MM.1S (cell line): ENCODE data around the gene BCO2.
A peak's percentile ranks its signal among the peaks of the same experiment; 100 is the strongest.

Source experiments
- DNase-seq: peaks from one replicate; pipeline ENCODE4 v3.0.0-alpha.2; 2015
- H2AFZ ChIP-seq: fragments of 300-600 bp; sonication (generic); 2 replicates; pipeline ENCODE4 v1.6.0; 2016; ENCODE audit warnings: antibody characterized with exemption, low read length
- H3F3A ChIP-seq: fragments of 300-600 bp; sonication (generic); 2 replicates; pipeline ENCODE4 v1.6.1; 2016; ENCODE audit warnings: mild to moderate bottlenecking, antibody characterized with exemption, low read length, moderate library complexity, mixed read lengths; ENCODE audit not compliant: insufficient read depth
- H3K27ac ChIP-seq: fragments of 300-600 bp; sonication (generic); 2 replicates; pipeline ENCODE4 v1.5.1; 2016; ENCODE audit warnings: mild to moderate bottlenecking, low read length
- H3K27me3 ChIP-seq: fragments of 300-600 bp; sonication (generic); replicated peaks from 2 replicates; pipeline ENCODE4 v1.6.0; 2016; ENCODE audit warnings: low read length; ENCODE audit not compliant: insufficient read depth
- H3K36me3 ChIP-seq: fragments of 300-600 bp; sonication (generic); replicated peaks from 2 replicates; pipeline ENCODE4 v1.6.1; 2016; ENCODE audit warnings: mild to moderate bottlenecking, low read length, mixed read lengths; ENCODE audit not compliant: insufficient read depth
- H3K4me1 ChIP-seq: fragments of 300-600 bp; sonication (generic); 2 replicates; pipeline ENCODE4 v1.6.1; 2016; ENCODE audit warnings: low read length, mixed read lengths
- H3K4me2 ChIP-seq: fragments of 300-600 bp; sonication (generic); 2 replicates; pipeline ENCODE4 v1.6.0; 2016; ENCODE audit warnings: low read depth, low read length
- H3K4me3 ChIP-seq: fragments of 300-600 bp; sonication (generic); 2 replicates; pipeline ENCODE4 v1.5.1; 2016; ENCODE audit warnings: low read length, mixed read lengths
- H3K79me2 ChIP-seq: fragments of 300-600 bp; sonication (generic); 2 replicates; pipeline ENCODE4 v1.6.1; 2016; ENCODE audit warnings: mixed run types, low read length, mixed read lengths
- H3K9ac ChIP-seq: fragments of 300-600 bp; sonication (generic); 2 replicates; pipeline ENCODE4 v1.6.1; 2016; ENCODE audit warnings: low read length, mixed read lengths
- H3K9me2 ChIP-seq: fragments of 300-600 bp; sonication (generic); replicated peaks from 2 replicates; pipeline ENCODE4 v1.6.1; 2016; ENCODE audit warnings: mild to moderate bottlenecking, low read length, mixed read lengths; ENCODE audit not compliant: insufficient read depth
- H3K9me3 ChIP-seq: fragments of 300-600 bp; sonication (generic); replicated peaks from 2 replicates; pipeline ENCODE4 v1.6.1; 2016; ENCODE audit warnings: mild to moderate bottlenecking, low read length, mixed read lengths; ENCODE audit not compliant: insufficient read depth
- H4K20me1 ChIP-seq: fragments of 300-600 bp; sonication (generic); 2 replicates; pipeline ENCODE4 v1.6.1; 2016; ENCODE audit warnings: mild to moderate bottlenecking, low read length, moderate library complexity, mixed read lengths; ENCODE audit not compliant: insufficient read depth
- CTCF ChIP-seq: fragments of 300-600 bp; sonication (generic); IDR thresholded peaks from 2 replicates; pipeline ENCODE4 v1.5.1; 2016; ENCODE audit warnings: antibody characterized with exemption, low read length, mixed read lengths
- EZH2 ChIP-seq: fragments of 300-600 bp; sonication (generic); optimal IDR thresholded peaks from 2 replicates; pipeline ENCODE3; 2017; ENCODE audit warnings: low read depth, mild to moderate bottlenecking, antibody characterized with exemption, low read length, mixed read lengths
- EZH2phosphoT487 ChIP-seq: fragments of 300-600 bp; sonication (generic); IDR thresholded peaks from 2 replicates; pipeline ENCODE4 v1.6.1; 2018; ENCODE audit warnings: antibody characterized with exemption, low read length

BCO2 gene

GRCh38 chr11:112178936-112179335, 3.6 kb downstream of the BCO2 start:
- H3K9me2 ChIP-seq: no peaks in the 10 kb centered on the region
- no peak overlapping the region for H3K27ac ChIP-seq
- H2AFZ ChIP-seq: no peak overlapping the region
- peaks cover 16% of the 10 kb centered on the region for H3K4me1 ChIP-seq
- no peaks in the 10 kb centered on the region for H3K36me3 ChIP-seq
- H4K20me1 ChIP-seq: no peaks in the 10 kb centered on the region
- H3K9ac ChIP-seq: no peak overlapping the region
- no peak for DNase-seq
- no peak overlapping the region for H3K4me3 ChIP-seq
- H3K27me3 ChIP-seq: no peaks in the 10 kb centered on the region
- no peaks in the 10 kb centered on the region for H3K9me3 ChIP-seq
- peak overlapping the region; percentile 32; the same call in 1 of the 2 replicates for H3K4me2 ChIP-seq
- H3F3A ChIP-seq: 0 out of 2 replicates have a peak, but pooled peaks cover 4% of the 10 kb centered on the region
- H3K79me2 ChIP-seq: no peaks in the 10 kb centered on the region
- TF ChIP-seq CTCF (no peak), EZH2phosphoT487 (no peak), EZH2 (no peak)

- Histone ChIP-seq H3K27me3 (no peaks in the 10 kb centered on the region), H3K9me3 (no peaks in the 10 kb centered on the region), H2AFZ (no peak overlapping the region), H3K36me3 (no peaks in the 10 kb centered on the region), H3F3A (0 out of 2 replicates have a peak, but pooled peaks cover 4% of the 10 kb centered on the region), H3K9ac (no peak overlapping the region), H3K27ac (no peak overlapping the region), H3K4me3 (no peak overlapping the region), H3K4me2 (peak overlapping the region; percentile 32; the same call in 1 of the 2 replicates), H3K79me2 (no peaks in the 10 kb centered on the region), H3K9me2 (no peaks in the 10 kb centered on the region), H4K20me1 (no peaks in the 10 kb centered on the region), H3K4me1 (peaks cover 16% of the 10 kb centered on the region)
- no peak for TF ChIP-seq EZH2phosphoT487
- DNase-seq: peak; percentile 60
These were observed 4.3 kb downstream of the BCO2 start for GRCh38 chr11:112179601-112180000.

- 0 out of 2 replicates have a peak, but pooled peaks cover 4% of the 10 kb centered on the region for H3F3A ChIP-seq
- no peaks in the 10 kb centered on the region for H4K20me1 ChIP-seq
- no peak for DNase-seq
- no peaks in the 10 kb centered on the region for H3K27me3 ChIP-seq
- H3K4me2 ChIP-seq: no peak overlapping the region
- H3K9me3 ChIP-seq: no peaks in the 10 kb centered on the region
- no peak overlapping the region for H3K27ac ChIP-seq
- H3K9me2 ChIP-seq: no peaks in the 10 kb centered on the region
- H3K79me2 ChIP-seq: no peaks in the 10 kb centered on the region
- H2AFZ ChIP-seq: no peak overlapping the region
- H3K36me3 ChIP-seq: no peaks in the 10 kb centered on the region
- H3K9ac ChIP-seq: no peak overlapping the region
- TF ChIP-seq EZH2phosphoT487 (no peak), CTCF (no peak), EZH2 (no peak)
- peaks cover 16% of the 10 kb centered on the region for H3K4me1 ChIP-seq
- H3K4me3 ChIP-seq: no peak overlapping the region
These were observed 7.6 kb downstream of the BCO2 start for GRCh38 chr11:112182867-112183266.

GRCh38 chr11:112185883-112186282, 10.6 kb downstream of the BCO2 start:
- no peaks in the 10 kb centered on the region for H3K9me2 ChIP-seq
- no peaks in the 10 kb centered on the region for H3K27me3 ChIP-seq
- no peak overlapping the region for H3K9ac ChIP-seq
- H3K4me2 ChIP-seq: no peak overlapping the region
- no peaks in the 10 kb centered on the region for H3K36me3 ChIP-seq
- H3K4me3 ChIP-seq: no peak overlapping the region
- no peak overlapping the region for H2AFZ ChIP-seq
- H3K27ac ChIP-seq: no peak overlapping the region
- no peak for TF ChIP-seq EZH2phosphoT487
- TF ChIP-seq CTCF: no peak
- no peak for TF ChIP-seq EZH2
- no peaks in the 10 kb centered on the region for H3K9me3 ChIP-seq
- H3K79me2 ChIP-seq: no peaks in the 10 kb centered on the region
- no peak for DNase-seq
- no peaks in the 10 kb centered on the region for H4K20me1 ChIP-seq
- H3F3A ChIP-seq: no peaks in the 10 kb centered on the region
- H3K4me1 ChIP-seq: no peaks in the 10 kb centered on the region
